ENCODE data around the gene UBE2I.

Gene UBE2I

GRCh38 chr16:1372292-1372950 is 63.0 kb downstream of the UBE2I start:
- Histone ChIP-seq H3K36me3 (ENCODE audit: insufficient read depth, low read length) (peaks cover 23% of the 10 kb centered on the region), H3K27ac (ENCODE audit: low read depth, low read length, poor library complexity, severe bottlenecking) (no peak overlapping the region), H3K4me3 (ENCODE audit: low read depth, low read length, poor library complexity, severe bottlenecking) (no peak overlapping the region), H3K9me3 (ENCODE audit: low read length) (no peaks in the 10 kb centered on the region), H2AFZ (ENCODE audit: low read length) (no peak overlapping the region), H3F3A (ENCODE audit: insufficient read depth, low read length) (no peaks in the 10 kb centered on the region), H3K27me3 (ENCODE audit: insufficient read depth, low read length) (no peaks in the 10 kb centered on the region), H3K4me2 (ENCODE audit: low read length) (no peak overlapping the region), H3K79me2 (ENCODE audit: insufficient read depth, low read length) (no peaks in the 10 kb centered on the region), H3K4me1 (ENCODE audit: insufficient read depth, low read length, severe bottlenecking) (peaks cover 3% of the 10 kb centered on the region), H3K9me2 (ENCODE audit: low read depth, low read length) (no peaks in the 10 kb centered on the region), H4K20me1 (ENCODE audit: insufficient read depth, low read length) (no peaks in the 10 kb centered on the region), H3K9ac (ENCODE audit: low read length) (no peak overlapping the region)
- no peak for TF ChIP-seq EZH2 (IDR thresholded peaks at IDR 0.05; ENCODE audit: borderline replicate concordance, low read length)
- TF ChIP-seq CTCF (IDR thresholded peaks at IDR 0.05; ENCODE audit: low read length): no peak

GRCh38 chr16:1374418-1375297 is 65.2 kb downstream of the UBE2I start:
- Histone ChIP-seq H3K79me2 (ENCODE audit: insufficient read depth, low read length) (peaks cover 9% of the 10 kb centered on the region), H4K20me1 (ENCODE audit: insufficient read depth, low read length) (no peaks in the 10 kb centered on the region)

GRCh38 chr16:1375298-1375640 is 65.8 kb downstream of the UBE2I start:
- H3K36me3 ChIP-seq (ENCODE audit: insufficient read depth, low read length): peaks cover 11% of the 10 kb centered on the region
- no peak overlapping the region for H2AFZ ChIP-seq (ENCODE audit: low read length)
- peaks cover 23% of the 10 kb centered on the region for H3K4me1 ChIP-seq (ENCODE audit: insufficient read depth, low read length, severe bottlenecking)
- peaks cover 9% of the 10 kb centered on the region for H3K79me2 ChIP-seq (ENCODE audit: insufficient read depth, low read length)
- no peaks in the 10 kb centered on the region for H3K9me3 ChIP-seq (ENCODE audit: low read length)
- H4K20me1 ChIP-seq (ENCODE audit: insufficient read depth, low read length): no peaks in the 10 kb centered on the region
- no peak overlapping the region for H3K9ac ChIP-seq (ENCODE audit: low read length)
- no peak overlapping the region for H3K4me3 ChIP-seq (ENCODE audit: low read depth, low read length, poor library complexity, severe bottlenecking)
- TF ChIP-seq CTCF (IDR thresholded peaks at IDR 0.05; ENCODE audit: low read length) (no peak), EZH2 (IDR thresholded peaks at IDR 0.05; ENCODE audit: borderline replicate concordance, low read length) (no peak)
- H3F3A ChIP-seq (ENCODE audit: insufficient read depth, low read length): no peaks in the 10 kb centered on the region
- H3K4me2 ChIP-seq (ENCODE audit: low read length): no peak overlapping the region
- H3K27ac ChIP-seq (ENCODE audit: low read depth, low read length, poor library complexity, severe bottlenecking): no peak overlapping the region
- H3K9me2 ChIP-seq (ENCODE audit: low read depth, low read length): no peaks in the 10 kb centered on the region
- H3K27me3 ChIP-seq (ENCODE audit: insufficient read depth, low read length): no peaks in the 10 kb centered on the region

More at GRCh38 chr16:1374418-1375297, 65.2 kb downstream of the UBE2I start:
- Histone ChIP-seq H3K9ac (ENCODE audit: low read length) (no peak overlapping the region), H3K9me2 (ENCODE audit: low read depth, low read length) (no peaks in the 10 kb centered on the region), H3K27ac (ENCODE audit: low read depth, low read length, poor library complexity, severe bottlenecking) (no peak overlapping the region), H3F3A (ENCODE audit: insufficient read depth, low read length) (no peaks in the 10 kb centered on the region), H3K27me3 (ENCODE audit: insufficient read depth, low read length) (no peaks in the 10 kb centered on the region), H3K4me2 (ENCODE audit: low read length) (no peak overlapping the region), H3K4me3 (ENCODE audit: low read depth, low read length, poor library complexity, severe bottlenecking) (no peak overlapping the region), H3K9me3 (ENCODE audit: low read length) (no peaks in the 10 kb centered on the region), H3K36me3 (ENCODE audit: insufficient read depth, low read length) (peaks cover 17% of the 10 kb centered on the region), H2AFZ (ENCODE audit: low read length) (no peak overlapping the region), H3K4me1 (ENCODE audit: insufficient read depth, low read length, severe bottlenecking) (peaks cover 18% of the 10 kb centered on the region)
- no peak for TF ChIP-seq EZH2 (IDR thresholded peaks at IDR 0.05; ENCODE audit: borderline replicate concordance, low read length)
- TF ChIP-seq CTCF (IDR thresholded peaks at IDR 0.05; ENCODE audit: low read length): no peak

Data from OCI-LY1 (cell line).